Lower leg skin (tissue), 4 donors: ENCODE data around the gene IRF8. TPM values are rescaled to one million over a fixed set of nuclear protein-coding genes. Genes with fewer than 3 reads are reported as not detected.
A peak's percentile ranks its signal among the peaks of the same experiment; 100 is the strongest.

ENCODE experiments used
- DNase-seq, 2 donors: peaks; one replicate each; pipeline ENCODE4 v3.0.0-alpha.2; 2019; ENCODE audit warnings: low spot score in 2 of 2
- H3K4me3 ChIP-seq: fragments of 200-600 bp; sonication (generic); 2 replicates; pipeline ENCODE4 v1.5.1; 2017; ENCODE audit warnings: mild to moderate bottlenecking, low read depth; ENCODE audit not compliant: poor library complexity, severe bottlenecking
- CTCF ChIP-seq, 3 donors: fragments of 450-650 bp; IDR thresholded peaks; one replicate each; pipeline ENCODE4 v1.5.1; 2016; ENCODE audit warnings: antibody characterized with exemption in 3 of 3, mild to moderate bottlenecking in 3 of 3, moderate library complexity in 2 of 3
- POLR2A ChIP-seq, 2 donors: fragments of 450-650 bp; IDR thresholded peaks; one replicate each; pipeline ENCODE4 v1.6.1; 2016 to 2017; ENCODE audit warnings: antibody characterized with exemption in 2 of 2, mild to moderate bottlenecking in 1 of 2, moderate library complexity in 1 of 2
- WGBS, 2 donors: methylation state at CpG; one replicate each; pipeline ENCODE4 v1.1.5; 2018; 5-methylcytosine and 5-hydroxymethylcytosine counted together
- intact Hi-C: fragments of 100-400 bp; cut with DNase I; formaldehyde crosslinking; loops from one replicate; pipeline ENCODE4 v1.15.0; 2023; ENCODE audit warnings: low total_unique reads
- total RNA-seq, 4 donors: library from RNA; depleted of rRNA; stranded (reverse); fragments of >200 nt; gene quantifications; one replicate each; pipeline ENCODE4 v1.1.0, GENCODE V29; 2016

IRF8 gene
- total RNA-seq, 4 donors from 2014 or later: 1.5 to 5.7 (median 3.7) TPM

GRCh38 chr16:85880861-85881260 is 18.1 kb upstream of the IRF8 start:
- 93 to 94% methylated on average over 3 of the region's 3 CpGs for WGBS, 2 donors
- peak in 1 of 2 donors; percentile 65 for DNase-seq
- intact Hi-C loops: no loop called here
- no peak overlapping the region for H3K4me3 ChIP-seq
- TF ChIP-seq POLR2A (IDR thresholded peaks at IDR 0.05) (no peak), CTCF (IDR thresholded peaks at IDR 0.05) (no peak)

GRCh38 chr16:85881436-85881835 is 17.5 kb upstream of the IRF8 start:
- peak in 1 of 2 donors; percentile 39 for DNase-seq
- 42 to 59% methylated on average over 3 of the region's 3 CpGs for WGBS, 2 donors
- no peak overlapping the region for H3K4me3 ChIP-seq
- TF ChIP-seq POLR2A (IDR thresholded peaks at IDR 0.05): no peak
- TF ChIP-seq CTCF (IDR thresholded peaks at IDR 0.05): no peak
- intact Hi-C loops: no loop called here

- no peak for TF ChIP-seq POLR2A (IDR thresholded peaks at IDR 0.05)
- TF ChIP-seq CTCF (IDR thresholded peaks at IDR 0.05): no peak
- no peak overlapping the region for H3K4me3 ChIP-seq
- WGBS, 2 donors: 46 to 47% methylated on average over 4 of the region's 4 CpGs
- intact Hi-C loops: no loop called here
- DNase-seq: peak in 1 of 2 donors; percentile 28
Observed at GRCh38 chr16:85882181-85882810, 16.7 kb upstream of the IRF8 start.

GRCh38 chr16:85883813-85884212 is 15.1 kb upstream of the IRF8 start:
- peak in 1 of 2 donors; percentile 75 for DNase-seq

GRCh38 chr16:85884808-85885463 is 14.0 kb upstream of the IRF8 start:
- H3K4me3 ChIP-seq: no peak overlapping the region
- peak in 1 of 2 donors; percentile 56 for DNase-seq
- 86 to 90% methylated on average over 13 of the region's 13 CpGs for whole genome bisulfite sequencing, 2 donors
- intact Hi-C loops: no loop called here
- TF ChIP-seq CTCF (IDR thresholded peaks at IDR 0.05) (no peak), POLR2A (IDR thresholded peaks at IDR 0.05) (no peak)

More at GRCh38 chr16:85883813-85884212, 15.1 kb upstream of the IRF8 start:
- intact Hi-C loops: no loop called here
- no peak overlapping the region for H3K4me3 ChIP-seq
- WGBS, 2 donors: 74 to 75% methylated on average over 14 of the region's 14 CpGs
- TF ChIP-seq POLR2A (IDR thresholded peaks at IDR 0.05): no peak
- no peak for TF ChIP-seq CTCF (IDR thresholded peaks at IDR 0.05)
